Fibroblast of the aortic adventitia (primary cell): Measurements from ENCODE around the gene FLYWCH2. TPM values are rescaled to one million over a fixed set of nuclear protein-coding genes. Genes with fewer than 3 reads are reported as not detected.

Experiments used
- DNase-seq: peaks from one replicate; pipeline ENCODE4 v3.0.0-alpha.2; 2010; ENCODE audit warnings: low read depth
- H3K4me3 ChIP-seq: 2 replicates; pipeline ENCODE4 v1.5.1; 2011; ENCODE audit warnings: low read depth, mild to moderate bottlenecking, control low read depth, low read length, moderate library complexity
- total RNA-seq: library from RNA; depleted of rRNA; stranded (reverse); fragments of >200 nt; gene quantifications from 2 replicates; pipeline ENCODE4 v1.2.3, GENCODE V29; 2012; ENCODE audit warnings: low replicate concordance
- TF ChIP-seq, protein P1 (sequence below): IDR thresholded peaks from 2 replicates; pipeline ENCODE4 v1.5.1; 2011; ENCODE audit warnings: mild to moderate bottlenecking, low read length, control low read depth, inconsistent platforms; ENCODE audit not compliant: insufficient read depth

Gene FLYWCH2
- total RNA-seq, 1 donor, result 48.9 TPM

DNA sequence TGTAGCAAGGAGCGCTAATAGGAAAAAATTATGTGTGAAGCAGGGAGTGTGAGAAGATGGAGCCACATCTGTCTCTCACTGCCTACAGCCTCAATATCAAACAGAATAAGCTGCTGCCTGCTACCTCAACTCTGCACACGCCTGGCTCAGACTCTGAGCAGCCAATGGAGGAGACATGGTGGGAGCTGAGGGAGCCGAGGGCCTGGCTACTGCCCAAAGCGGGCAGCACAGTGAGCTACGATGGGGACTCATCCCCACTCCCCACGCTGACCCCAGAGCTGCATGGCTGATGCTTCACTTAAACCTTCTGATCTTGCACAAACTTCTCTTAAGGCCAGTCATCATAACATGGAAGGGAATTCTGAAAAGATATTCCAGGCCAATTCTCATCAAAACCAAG lies 11.1 kb upstream of the FLYWCH2 start:
- no peak for DNase-seq
- TF ChIP-seq, protein P1, sequence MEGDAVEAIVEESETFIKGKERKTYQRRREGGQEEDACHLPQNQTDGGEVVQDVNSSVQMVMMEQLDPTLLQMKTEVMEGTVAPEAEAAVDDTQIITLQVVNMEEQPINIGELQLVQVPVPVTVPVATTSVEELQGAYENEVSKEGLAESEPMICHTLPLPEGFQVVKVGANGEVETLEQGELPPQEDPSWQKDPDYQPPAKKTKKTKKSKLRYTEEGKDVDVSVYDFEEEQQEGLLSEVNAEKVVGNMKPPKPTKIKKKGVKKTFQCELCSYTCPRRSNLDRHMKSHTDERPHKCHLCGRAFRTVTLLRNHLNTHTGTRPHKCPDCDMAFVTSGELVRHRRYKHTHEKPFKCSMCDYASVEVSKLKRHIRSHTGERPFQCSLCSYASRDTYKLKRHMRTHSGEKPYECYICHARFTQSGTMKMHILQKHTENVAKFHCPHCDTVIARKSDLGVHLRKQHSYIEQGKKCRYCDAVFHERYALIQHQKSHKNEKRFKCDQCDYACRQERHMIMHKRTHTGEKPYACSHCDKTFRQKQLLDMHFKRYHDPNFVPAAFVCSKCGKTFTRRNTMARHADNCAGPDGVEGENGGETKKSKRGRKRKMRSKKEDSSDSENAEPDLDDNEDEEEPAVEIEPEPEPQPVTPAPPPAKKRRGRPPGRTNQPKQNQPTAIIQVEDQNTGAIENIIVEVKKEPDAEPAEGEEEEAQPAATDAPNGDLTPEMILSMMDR, result no peak
- H3K4me3 ChIP-seq, result no peak overlapping the region

DNA sequence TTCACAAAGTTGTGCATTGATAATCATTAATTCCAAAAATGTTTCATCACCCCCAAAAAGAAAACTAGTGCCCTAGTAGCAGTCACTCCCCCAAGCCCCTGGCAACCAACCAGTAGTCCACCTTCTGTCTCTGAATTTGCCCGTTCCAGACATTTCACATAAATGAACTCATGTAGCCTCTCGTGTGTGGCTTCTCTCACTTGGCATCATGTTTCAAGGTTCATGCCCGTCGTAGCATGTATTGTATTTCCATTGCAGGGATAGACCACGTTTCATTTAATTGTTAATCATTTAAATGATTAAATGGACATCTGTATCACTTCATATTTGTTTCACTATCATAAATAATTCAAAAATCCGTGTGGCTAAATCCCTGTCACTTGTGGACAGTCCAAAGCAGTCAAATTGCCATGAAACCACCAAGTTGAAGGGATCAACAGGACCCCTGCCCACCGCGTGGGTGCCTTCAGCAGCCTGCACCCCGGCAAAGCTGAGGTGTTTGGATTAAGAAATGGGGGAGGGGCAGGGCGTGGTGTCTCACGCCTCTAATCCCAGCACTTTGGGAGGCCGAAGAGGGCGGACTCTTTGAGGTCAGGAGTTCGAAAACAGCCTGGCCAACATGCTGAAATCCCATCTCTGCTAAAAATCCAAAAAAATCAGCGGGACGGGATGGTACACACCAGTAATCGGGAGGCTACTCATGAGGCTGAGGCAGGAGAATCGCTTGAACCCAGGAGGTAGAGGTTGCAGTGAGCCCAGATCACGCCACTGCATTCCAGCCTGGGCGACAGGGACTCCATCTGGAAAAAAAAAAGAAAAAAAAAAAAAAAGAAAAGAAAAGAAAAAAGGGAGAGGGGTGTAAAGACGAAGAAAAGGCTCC lies 8.7 kb upstream of the FLYWCH2 start:
- no peak for DNase-seq
- no peak overlapping the region for H3K4me3 ChIP-seq
- TF ChIP-seq, protein P1, result no peak

DNA sequence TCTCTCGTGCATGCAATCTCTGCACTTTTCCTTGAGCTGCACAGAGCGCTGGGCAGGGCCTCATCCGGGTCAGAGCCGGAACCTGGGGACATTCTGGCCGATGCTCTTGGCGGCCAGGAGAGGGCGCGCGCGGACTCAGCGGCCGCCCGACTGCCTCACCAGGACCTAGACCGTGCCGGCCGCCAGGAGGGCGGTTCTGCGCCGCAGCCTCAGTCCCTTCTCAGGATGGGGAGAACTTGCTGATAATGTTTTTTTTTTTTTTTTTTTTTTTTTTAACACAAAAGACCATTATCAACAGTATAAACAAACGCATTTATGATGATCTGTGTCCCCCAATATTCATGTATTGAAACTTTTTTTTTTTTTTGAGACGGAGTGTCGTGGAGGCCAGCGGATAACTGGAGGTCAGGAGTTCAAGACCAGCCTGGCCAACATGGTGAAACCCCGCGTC lies 8.1 kb upstream of the FLYWCH2 start:
- TF ChIP-seq, protein P1, result peak; percentile 87
- peak; percentile 74 for DNase-seq
- H3K4me3 ChIP-seq, result no peak overlapping the region

DNA sequence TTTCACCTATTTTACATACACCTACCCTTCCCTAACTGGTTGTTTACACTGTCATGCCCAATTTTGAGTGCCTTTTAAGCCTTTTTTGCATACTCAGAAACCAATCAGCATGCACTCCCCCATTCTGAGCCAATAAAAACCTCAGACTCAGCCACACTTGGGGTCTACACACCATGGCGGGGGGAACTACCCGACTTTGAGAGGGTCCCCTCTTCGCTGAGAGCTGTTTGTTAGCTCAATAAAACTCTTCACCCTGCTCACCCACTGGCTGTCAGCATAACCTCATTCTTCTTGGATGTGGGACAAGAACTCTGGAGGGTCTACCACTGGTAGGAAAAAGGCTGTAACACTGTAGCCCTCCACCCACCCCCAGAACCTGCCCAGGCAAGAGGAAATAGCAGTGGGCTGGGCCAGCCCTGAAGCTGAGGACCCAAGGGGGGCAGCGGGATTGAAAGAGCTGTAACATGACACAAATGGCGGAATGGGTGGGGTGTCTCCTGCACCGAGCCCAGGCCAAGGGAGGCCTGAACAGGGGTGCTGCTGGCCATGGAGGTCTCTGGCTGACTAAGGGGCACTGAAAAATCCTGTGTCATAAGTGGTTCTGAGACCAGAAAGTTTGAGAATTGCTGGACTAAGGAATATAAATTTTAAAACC lies 3.0 kb upstream of the FLYWCH2 start:
- H3K4me3 ChIP-seq, result no peak overlapping the region
- DNase-seq, result no peak
- TF ChIP-seq, protein P1, result no peak

DNA sequence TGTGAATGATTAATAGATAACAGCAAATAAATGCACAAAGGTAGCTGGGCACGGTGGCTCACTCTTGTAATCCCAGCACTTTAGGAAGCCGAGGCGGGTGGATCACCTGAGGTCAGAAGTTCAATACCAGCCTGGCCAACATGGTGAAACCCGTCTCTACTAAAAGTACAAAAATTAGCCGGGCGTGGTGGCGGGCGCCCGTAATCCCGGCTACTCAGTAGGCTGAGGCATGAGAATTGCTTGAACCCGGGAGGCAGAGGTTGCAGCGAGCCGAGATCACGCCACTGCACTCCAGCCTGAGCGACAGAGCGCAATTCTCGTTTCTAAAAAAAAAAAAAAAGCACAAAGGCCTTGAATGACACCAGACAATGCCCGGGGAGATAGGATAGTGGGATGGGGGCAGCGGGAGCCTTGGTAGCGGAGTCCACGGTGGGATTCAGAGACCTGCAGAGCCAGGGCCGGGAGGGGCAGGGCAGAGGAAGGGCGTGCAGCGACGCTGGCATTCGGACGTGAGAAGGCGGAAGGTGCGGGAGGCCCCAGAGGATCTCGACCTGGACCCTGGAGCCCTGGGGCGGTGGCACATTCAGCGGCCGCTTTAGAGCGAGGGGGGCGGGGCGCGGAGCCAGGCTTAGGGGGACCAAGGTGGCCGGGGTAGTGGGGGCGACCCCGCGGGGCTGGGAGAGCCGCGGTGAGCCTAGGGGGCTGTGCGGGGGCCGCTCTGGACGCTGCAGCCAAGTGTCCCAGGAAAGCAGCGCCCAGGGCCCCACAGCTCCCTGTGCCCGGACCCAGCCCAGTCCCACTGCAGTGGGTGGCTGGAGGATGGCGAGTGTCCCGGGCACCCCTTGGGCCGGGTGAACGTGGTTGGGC lies 999 bp upstream of the FLYWCH2 start:
- DNase-seq, result no peak
- H3K4me3 ChIP-seq, result peak overlapping the region; percentile 73
- TF ChIP-seq, protein P1, result no peak

DNA sequence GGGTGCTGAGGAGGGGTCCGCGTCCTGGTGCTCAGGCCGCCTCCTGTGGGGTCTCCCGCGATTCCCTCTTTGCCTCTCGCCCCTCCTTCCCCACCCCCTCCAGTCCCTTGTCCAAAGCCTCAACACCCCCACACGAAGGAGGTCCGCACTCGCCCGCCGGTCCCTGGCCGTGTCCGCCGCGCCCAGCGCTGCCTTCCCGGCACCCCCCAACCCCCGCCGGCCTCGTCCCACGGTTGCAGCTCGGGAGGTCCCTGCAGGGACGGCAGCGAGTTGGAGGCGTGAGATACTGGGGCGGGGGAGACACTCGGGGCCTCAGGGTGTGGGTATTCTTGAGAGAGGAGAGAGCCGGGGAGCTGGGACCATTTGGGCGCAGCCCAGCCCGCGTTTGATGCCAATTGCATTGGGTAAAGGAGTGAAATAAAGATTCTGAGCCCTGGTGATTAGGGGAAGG lies 468 bp downstream of the FLYWCH2 start:
- peak; percentile 21 for DNase-seq
- TF ChIP-seq, protein P1, result no peak
- peak overlapping the region; percentile 87 for H3K4me3 ChIP-seq
